Measurements from ENCODE around the gene OR1J2.

The OR1J2 gene

DNA sequence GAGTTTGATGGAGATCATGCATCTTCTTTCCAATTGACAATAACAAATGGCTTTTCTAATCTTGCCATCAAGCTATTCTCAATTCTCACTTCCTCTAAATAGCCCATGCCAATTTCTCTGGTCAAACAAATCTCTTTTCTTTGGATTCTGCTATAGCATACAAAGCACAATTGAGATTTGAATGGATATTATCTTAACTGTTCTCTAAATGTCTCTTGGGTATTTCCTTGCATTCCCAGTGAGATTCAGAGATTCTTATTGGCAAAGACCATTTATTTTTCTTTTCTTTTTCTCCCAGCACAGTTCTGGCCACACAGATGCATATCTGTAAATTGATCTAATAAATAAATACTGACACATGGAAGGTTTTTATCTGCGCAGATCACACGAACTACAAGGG lies 42.2 kb downstream of the OR1J2 start, which contains the start of gene OR1N2:
OR1N2 (plus strand) TSS at position 301 of the 400 bp plus-strand sequence. CDS start 100 bp downstream, outside the sequence.
- DNase-seq (ENCODE audit: low spot score), result no peak
